DOHH2 (cell line): Measurements from ENCODE around the gene RPTN.

Experiments used
- EZH2phosphoT487 ChIP-seq: fragments of 200-600 bp; sonication (generic); IDR thresholded peaks from 2 replicates; pipeline ENCODE4 v1.6.1; 2017; ENCODE audit warnings: borderline replicate concordance, mild to moderate bottlenecking, antibody characterized with exemption, low read length, moderate library complexity, mixed read lengths
- TF ChIP-seq, protein P1 (sequence below): fragments of 200-600 bp; sonication (generic); IDR thresholded peaks from one replicate; pipeline ENCODE4 v1.5.1; 2014; ENCODE audit warnings: antibody characterized with exemption, mild to moderate bottlenecking, low read depth, low read length; ENCODE audit not compliant: poor library complexity, severe bottlenecking

DNA sequence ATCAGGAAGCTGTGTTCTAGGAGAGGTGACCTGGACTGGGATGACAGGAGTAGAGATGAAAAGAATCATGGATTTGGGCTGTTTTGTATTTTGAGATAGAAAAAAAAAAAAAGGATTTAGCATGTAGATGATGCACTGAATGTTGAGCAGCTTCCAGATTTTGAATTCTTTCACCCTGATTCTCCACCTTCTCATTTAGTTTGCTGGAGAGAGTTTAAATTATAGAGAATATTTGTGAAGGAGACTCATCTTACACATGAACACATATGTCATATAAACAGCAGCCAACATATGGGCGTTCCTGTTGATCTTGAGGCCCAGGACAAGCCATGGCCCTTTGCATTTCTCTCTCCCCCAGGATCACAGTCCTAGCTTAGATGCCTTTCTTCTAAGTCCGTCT, 7.4 kb downstream of the RPTN start:
- TF ChIP-seq, protein P1, sequence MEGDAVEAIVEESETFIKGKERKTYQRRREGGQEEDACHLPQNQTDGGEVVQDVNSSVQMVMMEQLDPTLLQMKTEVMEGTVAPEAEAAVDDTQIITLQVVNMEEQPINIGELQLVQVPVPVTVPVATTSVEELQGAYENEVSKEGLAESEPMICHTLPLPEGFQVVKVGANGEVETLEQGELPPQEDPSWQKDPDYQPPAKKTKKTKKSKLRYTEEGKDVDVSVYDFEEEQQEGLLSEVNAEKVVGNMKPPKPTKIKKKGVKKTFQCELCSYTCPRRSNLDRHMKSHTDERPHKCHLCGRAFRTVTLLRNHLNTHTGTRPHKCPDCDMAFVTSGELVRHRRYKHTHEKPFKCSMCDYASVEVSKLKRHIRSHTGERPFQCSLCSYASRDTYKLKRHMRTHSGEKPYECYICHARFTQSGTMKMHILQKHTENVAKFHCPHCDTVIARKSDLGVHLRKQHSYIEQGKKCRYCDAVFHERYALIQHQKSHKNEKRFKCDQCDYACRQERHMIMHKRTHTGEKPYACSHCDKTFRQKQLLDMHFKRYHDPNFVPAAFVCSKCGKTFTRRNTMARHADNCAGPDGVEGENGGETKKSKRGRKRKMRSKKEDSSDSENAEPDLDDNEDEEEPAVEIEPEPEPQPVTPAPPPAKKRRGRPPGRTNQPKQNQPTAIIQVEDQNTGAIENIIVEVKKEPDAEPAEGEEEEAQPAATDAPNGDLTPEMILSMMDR: no peak
- no peak for TF ChIP-seq EZH2phosphoT487
